Liver (tissue), 9 donors: ENCODE measurements around the gene ITGA11. TPM values are rescaled to one million over a fixed set of nuclear protein-coding genes. Genes with fewer than 3 reads are reported as not detected.

ENCODE experiments used
- DNase-seq: peaks from one replicate; pipeline ENCODE4 v3.0.0-alpha.2; 2017; ENCODE audit warnings: low spot score
- H3K27ac ChIP-seq, 2 donors: one replicate each; pipeline ENCODE4 v1.7.0; 2013; ENCODE audit warnings: inconsistent platforms in 2 of 2, low read length in 2 of 2, control low read depth in 1 of 2, low read depth in 1 of 2, mild to moderate bottlenecking in 1 of 2
- H3K27me3 ChIP-seq, 4 donors: one replicate each; pipeline versions ENCODE4 v1.6.1 to v1.7.0; 2013; ENCODE audit warnings: low read length in 3 of 4, inconsistent platforms in 1 of 4, mild to moderate bottlenecking in 1 of 4, moderate library complexity in 1 of 4; ENCODE audit not compliant: control insufficient read depth in 4 of 4, insufficient read depth in 4 of 4
- H3K36me3 ChIP-seq, 4 donors: one replicate each; pipeline versions ENCODE4 v1.6.1 to v1.7.0; 2013; ENCODE audit warnings: low read length in 3 of 4, mild to moderate bottlenecking in 3 of 4, low read depth in 1 of 4, moderate library complexity in 1 of 4; ENCODE audit not compliant: control insufficient read depth in 4 of 4, insufficient read depth in 3 of 4
- H3K4me1 ChIP-seq, 4 donors: one replicate each; pipeline versions ENCODE4 v1.6.1 to v1.7.0; 2013; ENCODE audit warnings: low read length in 3 of 4, mild to moderate bottlenecking in 3 of 4, moderate library complexity in 1 of 4; ENCODE audit not compliant: control insufficient read depth in 4 of 4, insufficient read depth in 4 of 4
- H3K4me3 ChIP-seq, 3 donors: one replicate each; pipeline versions ENCODE4 v1.6.1 to v1.7.0; 2013; ENCODE audit warnings: low read length in 3 of 3, control low read depth in 1 of 3, low read depth in 1 of 3, mild to moderate bottlenecking in 1 of 3
- H3K9ac ChIP-seq, 2 donors: one replicate each; pipeline ENCODE4 v1.7.0; 2013; ENCODE audit warnings: low read length in 2 of 2, mild to moderate bottlenecking in 2 of 2, moderate library complexity in 2 of 2, control low read depth in 1 of 2, low read depth in 1 of 2
- H3K9me3 ChIP-seq, 4 donors: one replicate each; pipeline versions ENCODE4 v1.6.1 to v1.7.0; 2013; ENCODE audit warnings: low read length in 3 of 4; ENCODE audit not compliant: control insufficient read depth in 4 of 4
- ATF3 ChIP-seq: IDR thresholded peaks from 2 replicates; pipeline ENCODE4 v1.6.1; 2016; ENCODE audit warnings: antibody characterized with exemption
- CTCF ChIP-seq: fragments of 150-350 bp; IDR thresholded peaks from 2 replicates; pipeline ENCODE4 v1.5.1; 2017; ENCODE audit warnings: improper control_type of control experiment, low read depth, low read length; ENCODE audit not compliant: missing input control
- EGR1 ChIP-seq, 2 donors: IDR thresholded peaks; 2 replicates each; pipeline ENCODE4 v1.6.1; 2016 to 2018; ENCODE audit warnings: antibody characterized with exemption in 2 of 2, low read depth in 2 of 2
- FOXA1 ChIP-seq: IDR thresholded peaks from 2 replicates; pipeline ENCODE4 v1.6.1; 2016; ENCODE audit warnings: antibody characterized with exemption
- FOXA2 ChIP-seq: IDR thresholded peaks from 2 replicates; pipeline ENCODE4 v1.6.1; 2016; ENCODE audit warnings: antibody characterized with exemption
- GABPA ChIP-seq, 2 donors: IDR thresholded peaks in 1 of 2; conservative IDR thresholded peaks in 1 of 2; 2 replicates each; pipeline ENCODE4 v1.6.1; 2016; ENCODE audit warnings: antibody characterized with exemption in 2 of 2, mild to moderate bottlenecking in 1 of 2, moderate library complexity in 1 of 2
- HNF4A ChIP-seq, 2 donors: conservative IDR thresholded peaks; 2 replicates each; pipeline ENCODE4 v1.6.1; 2016; ENCODE audit warnings: antibody characterized with exemption in 2 of 2, mild to moderate bottlenecking in 2 of 2
- HNF4G ChIP-seq: IDR thresholded peaks from 2 replicates; pipeline ENCODE4 v1.6.1; 2016; ENCODE audit warnings: antibody characterized with exemption
- JUND ChIP-seq, 2 donors: IDR thresholded peaks; 2 replicates each; pipeline ENCODE4 v1.6.1; 2016; ENCODE audit warnings: antibody characterized with exemption in 2 of 2
- NR2F2 ChIP-seq: IDR thresholded peaks from 2 replicates; pipeline ENCODE4 v1.6.1; 2016; ENCODE audit warnings: antibody characterized with exemption
- RAD21 ChIP-seq, 2 donors: IDR thresholded peaks; 2 replicates each; pipeline ENCODE4 v1.6.1; 2016; ENCODE audit warnings: antibody characterized with exemption in 2 of 2, mild to moderate bottlenecking in 2 of 2
- RXRA ChIP-seq, 2 donors: IDR thresholded peaks; 2 replicates each; pipeline ENCODE4 v1.6.1; 2017 to 2018; ENCODE audit warnings: antibody characterized with exemption in 2 of 2, mild to moderate bottlenecking in 1 of 2
- SP1 ChIP-seq: IDR thresholded peaks from 2 replicates; pipeline ENCODE4 v1.6.1; 2018; ENCODE audit warnings: antibody characterized with exemption, mild to moderate bottlenecking
- TAF1 ChIP-seq: conservative IDR thresholded peaks from 2 replicates; pipeline ENCODE4 v1.6.1; 2016; ENCODE audit warnings: antibody characterized with exemption, mild to moderate bottlenecking
- YY1 ChIP-seq: IDR thresholded peaks from 2 replicates; pipeline ENCODE4 v1.6.1; 2016; ENCODE audit warnings: antibody characterized with exemption, mild to moderate bottlenecking
- ZBTB33 ChIP-seq: IDR thresholded peaks from 2 replicates; pipeline ENCODE4 v1.6.1; 2016; ENCODE audit warnings: antibody characterized with exemption
- WGBS: extraction: QIAGEN DNeasy Blood & Tissue Kit; methylation state at CpG from one replicate; pipeline ENCODE4 v1.1.7; 2013; 5-methylcytosine and 5-hydroxymethylcytosine counted together
- polyA plus RNA-seq, 2 donors: library from polyadenylated mRNA; stranded (reverse) in 1 of 2; unstranded in 1 of 2; fragments of 200-250 nt in 1 of 2; fragments of >200 nt in 1 of 2; fragmentation: Nextera tagmentation in 1 of 2; extraction: Ambion mirVana in 1 of 2; gene quantifications; one replicate each; pipeline versions ENCODE4 v1.2.1 to v1.2.3, GENCODE V29; 2013 to 2015
- total RNA-seq, 2 donors: library from RNA; depleted of rRNA; stranded (reverse); fragments of >200 nt; gene quantifications; one replicate each; pipeline ENCODE4 v1.2.3, GENCODE V29; 2014
- TF ChIP-seq, protein P1 (sequence below): IDR thresholded peaks from 2 replicates; pipeline ENCODE4 v1.6.1; 2016; ENCODE audit warnings: antibody characterized with exemption, mild to moderate bottlenecking
- TF ChIP-seq, protein P2 (sequence below): IDR thresholded peaks from 2 replicates; pipeline ENCODE4 v1.6.1; 2016; ENCODE audit warnings: antibody characterized with exemption
- donor health status: healthy.
- donor health status: healthy.
- donor health status: healthy.
- donor health status: healthy.
- donor health status: healthy.

The ITGA11 gene
- total and polyA plus RNA-seq, 4 donors, result 0.32 to 1.0 (median 0.67) TPM

- TF ChIP-seq, protein P1, sequence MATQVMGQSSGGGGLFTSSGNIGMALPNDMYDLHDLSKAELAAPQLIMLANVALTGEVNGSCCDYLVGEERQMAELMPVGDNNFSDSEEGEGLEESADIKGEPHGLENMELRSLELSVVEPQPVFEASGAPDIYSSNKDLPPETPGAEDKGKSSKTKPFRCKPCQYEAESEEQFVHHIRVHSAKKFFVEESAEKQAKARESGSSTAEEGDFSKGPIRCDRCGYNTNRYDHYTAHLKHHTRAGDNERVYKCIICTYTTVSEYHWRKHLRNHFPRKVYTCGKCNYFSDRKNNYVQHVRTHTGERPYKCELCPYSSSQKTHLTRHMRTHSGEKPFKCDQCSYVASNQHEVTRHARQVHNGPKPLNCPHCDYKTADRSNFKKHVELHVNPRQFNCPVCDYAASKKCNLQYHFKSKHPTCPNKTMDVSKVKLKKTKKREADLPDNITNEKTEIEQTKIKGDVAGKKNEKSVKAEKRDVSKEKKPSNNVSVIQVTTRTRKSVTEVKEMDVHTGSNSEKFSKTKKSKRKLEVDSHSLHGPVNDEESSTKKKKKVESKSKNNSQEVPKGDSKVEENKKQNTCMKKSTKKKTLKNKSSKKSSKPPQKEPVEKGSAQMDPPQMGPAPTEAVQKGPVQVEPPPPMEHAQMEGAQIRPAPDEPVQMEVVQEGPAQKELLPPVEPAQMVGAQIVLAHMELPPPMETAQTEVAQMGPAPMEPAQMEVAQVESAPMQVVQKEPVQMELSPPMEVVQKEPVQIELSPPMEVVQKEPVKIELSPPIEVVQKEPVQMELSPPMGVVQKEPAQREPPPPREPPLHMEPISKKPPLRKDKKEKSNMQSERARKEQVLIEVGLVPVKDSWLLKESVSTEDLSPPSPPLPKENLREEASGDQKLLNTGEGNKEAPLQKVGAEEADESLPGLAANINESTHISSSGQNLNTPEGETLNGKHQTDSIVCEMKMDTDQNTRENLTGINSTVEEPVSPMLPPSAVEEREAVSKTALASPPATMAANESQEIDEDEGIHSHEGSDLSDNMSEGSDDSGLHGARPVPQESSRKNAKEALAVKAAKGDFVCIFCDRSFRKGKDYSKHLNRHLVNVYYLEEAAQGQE, result no peak
- TF ChIP-seq GABPA (IDR thresholded peaks at IDR 0.05 in 1 of 2, conservative IDR thresholded peaks at IDR 0.05 in 1 of 2), result no peak
- TF ChIP-seq ATF3, result no peak
- no peak for TF ChIP-seq FOXA1
- TF ChIP-seq, protein P2, sequence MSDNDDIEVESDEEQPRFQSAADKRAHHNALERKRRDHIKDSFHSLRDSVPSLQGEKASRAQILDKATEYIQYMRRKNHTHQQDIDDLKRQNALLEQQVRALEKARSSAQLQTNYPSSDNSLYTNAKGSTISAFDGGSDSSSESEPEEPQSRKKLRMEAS, result no peak
Observed at GRCh38 chr15:68259883-68260282, 172.1 kb downstream of the ITGA11 start (continued).

GRCh38 chr15:68258692-68259091 is 173.3 kb downstream of the ITGA11 start:
- Histone ChIP-seq H3K27me3 (no peaks in the 10 kb centered on the region), H3K9ac (no peak overlapping the region), H3K9me3 (no peaks in the 10 kb centered on the region), H3K36me3 (no peaks in the 10 kb centered on the region), H3K4me3 (no peak overlapping the region), H3K27ac (peak overlapping the region in 1 of 2 donors; percentile 12), H3K4me1 (peaks cover 0 to 12% (median 7%) of the 10 kb centered on the region in 4 donors)
- no peak for TF ChIP-seq SP1
- TF ChIP-seq NR2F2, result no peak
- TF ChIP-seq, protein P2, result no peak
- no peak for TF ChIP-seq ZBTB33
- no peak for TF ChIP-seq RAD21 (IDR thresholded peaks at IDR 0.05)
- no peak for TF ChIP-seq FOXA2
- TF ChIP-seq ATF3, result no peak
- TF ChIP-seq, protein P1, result no peak
- TF ChIP-seq CTCF, result no peak
- no peak for TF ChIP-seq HNF4A (conservative IDR thresholded peaks at IDR 0.05)
- TF ChIP-seq FOXA1, result no peak
- TF ChIP-seq EGR1 (IDR thresholded peaks at IDR 0.05; ENCODE audit: low read depth in 2 of 2), result no peak
- no peak for TF ChIP-seq TAF1
- TF ChIP-seq RXRA (IDR thresholded peaks at IDR 0.05), result no peak
- TF ChIP-seq YY1, result no peak
- TF ChIP-seq JUND (IDR thresholded peaks at IDR 0.05), result no peak
- TF ChIP-seq HNF4G, result no peak
- 47% methylated on average over 4 of the region's 4 CpGs for WGBS
- DNase-seq, result no peak
